Thoracic aorta (tissue), 2 donors: Measurements from ENCODE around the gene SMARCB1. TPM values are rescaled to one million over a fixed set of nuclear protein-coding genes. Genes with fewer than 3 reads are reported as not detected.

ENCODE experiments used
- ATAC-seq: fragments of 150-250 bp; one replicate; pipeline ENCODE4 v1.8.0; 2017; ENCODE audit warnings: low read depth; ENCODE audit not compliant: insufficient number of reproducible peaks, low FRiP score
- DNase-seq: peaks from one replicate; pipeline ENCODE4 v3.0.0-alpha.2; 2020; ENCODE audit warnings: low spot score
- H3K27ac ChIP-seq, 2 donors: fragments of 200-600 bp; sonication (generic); 1 replicate in 1 of 2; 2 replicates in 1 of 2; pipeline ENCODE4 v1.5.1; 2016; ENCODE audit warnings: mild to moderate bottlenecking in 2 of 2, moderate library complexity in 2 of 2
- H3K27me3 ChIP-seq: fragments of 200-600 bp; sonication (generic); replicated peaks from 2 replicates; pipeline ENCODE4 v1.6.0; 2016; ENCODE audit warnings: mild to moderate bottlenecking; ENCODE audit not compliant: insufficient read depth
- H3K36me3 ChIP-seq: fragments of 200-600 bp; sonication (generic); one replicate; pipeline ENCODE4 v1.5.1; 2016
- H3K4me1 ChIP-seq, 2 donors: fragments of 200-600 bp; sonication (generic); 1 replicate in 1 of 2; 2 replicates in 1 of 2; pipeline versions ENCODE4 v1.5.1 to v1.6.0; 2016; ENCODE audit warnings: low read depth in 2 of 2, mild to moderate bottlenecking in 1 of 2; ENCODE audit not compliant: control insufficient read depth in 1 of 2
- H3K4me3 ChIP-seq: fragments of 200-600 bp; sonication (generic); 2 replicates; pipeline ENCODE4 v1.5.1; 2016; ENCODE audit warnings: mild to moderate bottlenecking
- H3K9me3 ChIP-seq: fragments of 200-600 bp; sonication (generic); 2 replicates; pipeline ENCODE4 v1.5.1; 2016
- total RNA-seq, 2 donors: library from RNA; depleted of rRNA; stranded (reverse); fragments of >200 nt; gene quantifications; one replicate each; pipeline versions ENCODE4 v1.1.0 to v1.2.3, GENCODE V29; 2016
- TF ChIP-seq, protein P1 (sequence below): fragments of 200-600 bp; sonication (generic); IDR thresholded peaks from one replicate; pipeline ENCODE4 v1.5.1; 2019; ENCODE audit warnings: antibody characterized with exemption

SMARCB1 gene
- total RNA-seq, 2 donors from 2014 or later: 43.5 to 50.0 TPM

DNA sequence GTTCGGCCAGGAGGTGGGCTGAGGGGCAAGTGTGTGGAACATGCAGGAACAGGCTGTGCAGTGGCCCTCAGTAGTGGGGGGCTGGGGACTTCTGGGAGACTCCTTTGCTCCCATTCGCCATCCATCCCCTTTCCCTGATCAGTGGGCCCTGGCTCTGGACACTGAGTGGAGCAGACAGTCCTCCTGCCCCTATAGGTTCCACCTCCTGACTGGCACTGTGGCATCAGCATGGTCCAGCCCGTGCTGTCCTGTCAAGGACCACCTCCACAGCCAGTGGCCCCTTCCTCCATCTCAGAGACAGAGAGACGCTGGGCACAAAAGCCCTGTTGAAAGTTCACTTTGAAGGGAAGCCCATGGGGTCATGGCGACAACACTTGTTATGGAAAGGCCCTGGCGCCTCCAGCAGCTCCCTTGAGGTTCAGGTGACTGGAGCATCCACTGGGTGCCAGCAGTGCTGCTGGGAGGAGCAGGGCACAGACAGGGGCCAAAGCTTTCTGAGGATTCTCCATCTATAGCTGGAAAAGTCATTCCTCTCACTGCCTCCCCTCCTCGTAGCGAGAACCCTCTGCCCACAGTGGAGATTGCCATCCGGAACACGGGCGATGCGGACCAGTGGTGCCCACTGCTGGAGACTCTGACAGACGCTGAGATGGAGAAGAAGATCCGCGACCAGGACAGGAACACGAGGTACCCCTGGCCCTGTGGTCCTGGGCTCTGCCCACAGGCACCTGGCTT, 46.4 kb downstream of the SMARCB1 start:
- no peak for ATAC-seq
- Histone ChIP-seq H3K9me3 (no peaks in the 10 kb centered on the region), H3K27me3 (no peaks in the 10 kb centered on the region), H3K4me1 (peaks cover 26 to 58% of the 10 kb centered on the region in 2 donors), H3K36me3 (peaks cover 6% of the 10 kb centered on the region), H3K4me3 (no peak overlapping the region), H3K27ac (peak overlapping the region; percentile 16 to 43)
- no peak for DNase-seq
- TF ChIP-seq, protein P1, sequence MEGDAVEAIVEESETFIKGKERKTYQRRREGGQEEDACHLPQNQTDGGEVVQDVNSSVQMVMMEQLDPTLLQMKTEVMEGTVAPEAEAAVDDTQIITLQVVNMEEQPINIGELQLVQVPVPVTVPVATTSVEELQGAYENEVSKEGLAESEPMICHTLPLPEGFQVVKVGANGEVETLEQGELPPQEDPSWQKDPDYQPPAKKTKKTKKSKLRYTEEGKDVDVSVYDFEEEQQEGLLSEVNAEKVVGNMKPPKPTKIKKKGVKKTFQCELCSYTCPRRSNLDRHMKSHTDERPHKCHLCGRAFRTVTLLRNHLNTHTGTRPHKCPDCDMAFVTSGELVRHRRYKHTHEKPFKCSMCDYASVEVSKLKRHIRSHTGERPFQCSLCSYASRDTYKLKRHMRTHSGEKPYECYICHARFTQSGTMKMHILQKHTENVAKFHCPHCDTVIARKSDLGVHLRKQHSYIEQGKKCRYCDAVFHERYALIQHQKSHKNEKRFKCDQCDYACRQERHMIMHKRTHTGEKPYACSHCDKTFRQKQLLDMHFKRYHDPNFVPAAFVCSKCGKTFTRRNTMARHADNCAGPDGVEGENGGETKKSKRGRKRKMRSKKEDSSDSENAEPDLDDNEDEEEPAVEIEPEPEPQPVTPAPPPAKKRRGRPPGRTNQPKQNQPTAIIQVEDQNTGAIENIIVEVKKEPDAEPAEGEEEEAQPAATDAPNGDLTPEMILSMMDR: no peak

DNA sequence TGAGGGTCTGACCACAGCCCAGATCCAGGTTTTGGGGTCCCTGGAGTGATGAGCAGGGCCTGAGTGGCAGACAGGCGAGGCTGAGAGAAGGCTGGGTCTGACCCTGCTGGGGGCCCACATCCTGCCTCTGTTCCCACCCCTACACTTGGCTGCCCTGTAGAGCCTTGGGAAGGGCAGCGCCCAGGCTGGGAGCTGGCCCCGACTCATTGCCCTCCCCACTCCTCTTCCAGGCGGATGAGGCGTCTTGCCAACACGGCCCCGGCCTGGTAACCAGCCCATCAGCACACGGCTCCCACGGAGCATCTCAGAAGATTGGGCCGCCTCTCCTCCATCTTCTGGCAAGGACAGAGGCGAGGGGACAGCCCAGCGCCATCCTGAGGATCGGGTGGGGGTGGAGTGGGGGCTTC, 47.1 kb downstream of the SMARCB1 start:
- peaks cover 6% of the 10 kb centered on the region for H3K36me3 ChIP-seq
- H3K27me3 ChIP-seq: no peaks in the 10 kb centered on the region
- no peak overlapping the region for H3K4me3 ChIP-seq
- peak overlapping the region; percentile 16 to 43 for H3K27ac ChIP-seq
- TF ChIP-seq, protein P1: no peak
- ATAC-seq (no peak), DNase-seq (no peak)
- H3K4me1 ChIP-seq: peaks cover 31 to 61% of the 10 kb centered on the region in 2 donors
- H3K9me3 ChIP-seq: no peaks in the 10 kb centered on the region

DNA sequence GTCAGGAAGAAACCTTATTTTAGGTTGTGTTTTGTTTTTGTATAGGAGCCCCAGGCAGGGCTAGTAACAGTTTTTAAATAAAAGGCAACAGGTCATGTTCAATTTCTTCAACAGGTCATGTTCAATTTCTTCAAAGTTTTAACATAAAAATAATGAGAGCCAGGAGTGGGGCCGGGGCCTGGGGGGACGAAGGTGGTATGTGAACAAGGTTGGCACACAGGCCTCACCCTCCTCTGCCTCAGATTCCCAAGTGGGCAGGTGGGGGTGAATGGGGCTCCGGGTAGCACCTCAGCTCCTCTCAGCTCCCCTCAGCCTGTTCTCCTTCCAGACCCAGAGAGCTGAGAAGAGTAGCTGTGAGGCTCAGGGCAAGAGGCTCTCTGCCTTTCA, 47.6 kb downstream of the SMARCB1 start:
- H3K36me3 ChIP-seq: peaks cover 6% of the 10 kb centered on the region
- TF ChIP-seq, protein P1: no peak
- no peaks in the 10 kb centered on the region for H3K27me3 ChIP-seq
- no peaks in the 10 kb centered on the region for H3K9me3 ChIP-seq
- DNase-seq: no peak
- peaks cover 33 to 62% of the 10 kb centered on the region in 2 donors for H3K4me1 ChIP-seq
- peak overlapping the region; percentile 48 to 56 for H3K27ac ChIP-seq
- ATAC-seq: no peak
- no peak overlapping the region for H3K4me3 ChIP-seq

DNA sequence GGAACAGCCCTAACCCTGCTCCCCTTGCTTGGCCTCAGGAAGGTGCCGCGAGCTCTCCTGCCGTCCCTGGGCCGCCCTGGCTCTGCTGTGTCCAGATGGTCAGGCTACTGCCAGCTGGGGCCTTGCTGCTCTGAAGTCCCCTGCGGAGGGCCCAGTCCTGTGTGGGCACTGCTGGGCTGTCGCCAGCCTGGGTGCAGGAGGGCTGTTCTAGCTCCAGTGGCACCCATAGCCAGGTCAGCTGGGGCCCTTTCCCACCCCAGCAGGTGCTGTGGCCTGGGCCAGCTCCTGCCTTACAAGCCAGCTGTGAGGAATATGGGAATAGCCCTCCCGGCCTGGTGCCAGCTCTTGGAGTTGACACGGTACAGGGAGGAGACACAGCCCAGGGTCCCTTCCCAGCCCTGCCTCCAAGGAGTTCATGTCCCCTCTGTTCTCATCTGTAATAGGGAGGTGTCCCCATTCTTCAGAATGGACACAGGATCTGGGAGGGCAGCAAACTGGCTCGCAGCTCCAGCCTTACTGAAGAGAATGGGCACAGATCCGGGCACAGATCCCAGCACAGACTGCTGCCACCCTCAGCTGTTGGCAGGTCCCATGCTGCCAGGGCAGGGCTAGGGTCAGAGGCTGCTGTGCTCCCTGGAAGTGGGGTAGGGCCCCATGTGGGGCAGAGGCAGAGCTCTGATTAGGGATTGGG, 48.2 kb downstream of the SMARCB1 start:
- H3K27ac ChIP-seq: peak overlapping the region; percentile 48 to 56
- ATAC-seq: no peak
- no peaks in the 10 kb centered on the region for H3K27me3 ChIP-seq
- H3K36me3 ChIP-seq: peaks cover 6% of the 10 kb centered on the region
- no peak overlapping the region for H3K4me3 ChIP-seq
- no peaks in the 10 kb centered on the region for H3K9me3 ChIP-seq
- DNase-seq: no peak
- peaks cover 38 to 64% of the 10 kb centered on the region in 2 donors for H3K4me1 ChIP-seq
- TF ChIP-seq, protein P1: no peak

DNA sequence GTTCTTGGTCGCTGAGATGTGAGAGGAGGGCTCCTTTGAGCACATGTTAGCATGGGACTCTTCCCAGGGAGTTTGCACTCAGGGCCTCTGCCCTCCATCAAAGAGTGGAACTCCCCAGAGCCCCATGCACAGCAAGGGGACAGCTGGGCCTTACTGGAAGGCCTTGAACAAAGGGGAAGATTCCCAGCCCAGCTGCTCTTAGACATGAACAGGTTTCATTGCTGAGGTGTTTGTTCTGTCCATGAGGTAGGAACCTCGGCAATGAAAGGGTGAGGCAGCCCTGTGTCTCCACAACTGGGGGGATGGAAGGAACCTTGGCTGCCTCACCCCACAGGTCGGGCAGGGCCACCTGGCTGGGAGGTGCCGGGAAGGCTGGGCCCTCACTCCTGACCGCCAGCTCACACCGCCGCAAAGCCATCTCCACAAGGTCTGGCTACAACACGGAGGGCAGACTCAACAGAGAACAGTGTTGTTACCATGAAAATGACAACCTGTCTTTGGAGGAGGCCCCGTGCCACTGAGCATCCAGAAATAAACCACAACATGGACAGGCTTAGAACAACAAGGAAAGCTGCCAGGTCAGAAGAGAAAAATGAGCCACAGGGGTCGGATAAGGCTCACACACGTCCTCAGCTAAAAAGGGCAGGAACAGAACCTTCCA, 48.8 kb downstream of the SMARCB1 start:
- Histone ChIP-seq H3K4me3 (no peak overlapping the region), H3K4me1 (peaks cover 38 to 64% of the 10 kb centered on the region in 2 donors), H3K36me3 (peaks cover 6% of the 10 kb centered on the region), H3K27ac (peak overlapping the region; percentile 48 to 56), H3K9me3 (no peaks in the 10 kb centered on the region), H3K27me3 (no peaks in the 10 kb centered on the region)
- DNase-seq (no peak), ATAC-seq (no peak)
- TF ChIP-seq, protein P1: no peak
